Keratinocyte (primary cell): ENCODE data around the gene R3HDM2.

ENCODE experiments used
- CTCF ChIP-seq, 3 experiments: IDR thresholded peaks in 1 of 3; conservative IDR thresholded peaks in 1 of 3; optimal IDR thresholded peaks in 1 of 3; 2 replicates in 2 of 3; 3 replicates in 1 of 3; pipeline versions ENCODE3 to v1.5.1; 2011; ENCODE audit warnings: low read length in 3 of 3, mild to moderate bottlenecking in 3 of 3, moderate library complexity in 2 of 3, control low read depth in 1 of 3, inconsistent platforms in 1 of 3; ENCODE audit not compliant: insufficient read depth in 2 of 3; ENCODE audit errors: extremely low read depth in 1 of 3
- EZH2 ChIP-seq: IDR thresholded peaks from one replicate; pipeline ENCODE4 v1.6.1; 2012; ENCODE audit warnings: inconsistent platforms, mild to moderate bottlenecking, low read length, moderate library complexity

- TF ChIP-seq CTCF (optimal IDR thresholded peaks at IDR 0.05 in 1 of 3, IDR thresholded peaks at IDR 0.05 in 1 of 3, conservative IDR thresholded peaks at IDR 0.05 in 1 of 3; ENCODE audit: extremely low read depth in 1 of 3, insufficient read depth in 2 of 3, low read length in 3 of 3) (no peak), EZH2 (no peak)
Observed at GRCh38 chr12:57224278-57224972, 206.4 kb downstream of the R3HDM2 start.
